NCI-H1930 (cell line): ENCODE data around the gene RUSC1.
"Not testable (repeated sequence)": the region's sequence is repeated elsewhere in the genome, so short reads cannot be mapped to it uniquely, and the experiment has no call there.

Experiments
- DNase-seq, 2 experiments: peaks; one replicate each; lab custom pipeline; 2025; lab: John Stamatoyannopoulos, UW

The RUSC1 gene, protein sequence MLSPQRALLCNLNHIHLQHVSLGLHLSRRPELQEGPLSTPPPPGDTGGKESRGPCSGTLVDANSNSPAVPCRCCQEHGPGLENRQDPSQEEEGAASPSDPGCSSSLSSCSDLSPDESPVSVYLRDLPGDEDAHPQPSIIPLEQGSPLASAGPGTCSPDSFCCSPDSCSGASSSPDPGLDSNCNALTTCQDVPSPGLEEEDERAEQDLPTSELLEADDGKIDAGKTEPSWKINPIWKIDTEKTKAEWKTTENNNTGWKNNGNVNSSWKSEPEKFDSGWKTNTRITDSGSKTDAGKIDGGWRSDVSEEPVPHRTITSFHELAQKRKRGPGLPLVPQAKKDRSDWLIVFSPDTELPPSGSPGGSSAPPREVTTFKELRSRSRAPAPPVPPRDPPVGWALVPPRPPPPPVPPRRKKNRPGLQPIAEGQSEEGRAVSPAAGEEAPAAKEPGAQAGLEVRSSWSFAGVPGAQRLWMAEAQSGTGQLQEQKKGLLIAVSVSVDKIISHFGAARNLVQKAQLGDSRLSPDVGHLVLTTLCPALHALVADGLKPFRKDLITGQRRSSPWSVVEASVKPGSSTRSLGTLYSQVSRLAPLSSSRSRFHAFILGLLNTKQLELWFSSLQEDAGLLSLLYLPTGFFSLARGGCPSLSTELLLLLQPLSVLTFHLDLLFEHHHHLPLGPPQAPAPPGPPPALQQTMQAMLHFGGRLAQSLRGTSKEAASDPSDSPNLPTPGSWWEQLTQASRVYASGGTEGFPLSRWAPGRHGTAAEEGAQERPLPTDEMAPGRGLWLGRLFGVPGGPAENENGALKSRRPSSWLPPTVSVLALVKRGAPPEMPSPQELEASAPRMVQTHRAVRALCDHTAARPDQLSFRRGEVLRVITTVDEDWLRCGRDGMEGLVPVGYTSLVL

DNA sequence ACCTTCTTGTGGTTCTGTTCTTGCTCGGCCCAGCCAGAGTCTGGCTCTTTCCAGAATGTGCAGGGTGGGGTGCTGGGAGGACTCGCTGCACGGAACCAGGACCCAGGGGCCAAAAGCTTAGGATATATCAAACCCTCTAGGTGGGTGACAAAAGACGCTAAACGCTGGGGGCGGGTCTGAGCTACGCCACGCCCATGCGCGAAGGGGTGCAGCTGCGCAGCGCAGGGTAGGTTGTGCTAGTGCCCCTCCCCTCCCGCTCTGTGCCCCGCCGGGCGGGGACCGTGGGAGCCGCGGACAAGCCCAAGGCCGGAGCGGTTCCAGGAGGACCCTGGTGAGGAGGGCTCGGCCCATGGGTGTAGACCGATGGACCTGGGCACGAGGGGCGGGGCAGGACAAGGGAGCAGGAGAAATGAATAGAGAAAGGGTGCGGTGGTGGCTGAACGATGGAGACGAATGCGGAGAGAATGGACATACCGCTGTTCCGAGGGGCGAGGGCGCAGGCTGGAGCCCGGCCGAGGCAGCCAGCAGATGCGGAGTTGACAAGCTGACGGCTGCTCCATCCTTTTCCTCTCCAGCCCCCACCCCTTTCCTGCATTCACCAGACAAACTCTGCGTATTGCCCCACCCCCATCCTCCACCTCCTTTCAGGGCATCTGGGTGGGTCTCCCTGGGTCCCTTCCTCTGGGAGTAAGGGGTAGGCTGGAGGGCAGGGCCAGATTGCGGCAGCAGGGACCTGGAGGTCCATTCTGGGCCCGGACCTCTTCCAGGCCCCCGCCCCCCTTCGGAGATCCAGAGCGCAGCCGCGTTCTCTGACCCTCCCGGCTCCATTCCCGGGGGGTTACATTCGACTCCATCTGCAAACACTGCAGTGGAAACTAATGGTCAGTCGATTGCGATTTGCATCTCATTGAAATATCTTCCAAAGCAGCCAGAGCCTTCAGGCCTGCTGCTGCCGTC lies at the start of gene RUSC1:
TSS of gene RUSC1 (plus strand) at position 234 of the 957 bp plus-strand sequence. CDS start 880 bp downstream, outside the sequence.
- peak in 1 of 2 experiments; percentile 60 for DNase-seq

DNA sequence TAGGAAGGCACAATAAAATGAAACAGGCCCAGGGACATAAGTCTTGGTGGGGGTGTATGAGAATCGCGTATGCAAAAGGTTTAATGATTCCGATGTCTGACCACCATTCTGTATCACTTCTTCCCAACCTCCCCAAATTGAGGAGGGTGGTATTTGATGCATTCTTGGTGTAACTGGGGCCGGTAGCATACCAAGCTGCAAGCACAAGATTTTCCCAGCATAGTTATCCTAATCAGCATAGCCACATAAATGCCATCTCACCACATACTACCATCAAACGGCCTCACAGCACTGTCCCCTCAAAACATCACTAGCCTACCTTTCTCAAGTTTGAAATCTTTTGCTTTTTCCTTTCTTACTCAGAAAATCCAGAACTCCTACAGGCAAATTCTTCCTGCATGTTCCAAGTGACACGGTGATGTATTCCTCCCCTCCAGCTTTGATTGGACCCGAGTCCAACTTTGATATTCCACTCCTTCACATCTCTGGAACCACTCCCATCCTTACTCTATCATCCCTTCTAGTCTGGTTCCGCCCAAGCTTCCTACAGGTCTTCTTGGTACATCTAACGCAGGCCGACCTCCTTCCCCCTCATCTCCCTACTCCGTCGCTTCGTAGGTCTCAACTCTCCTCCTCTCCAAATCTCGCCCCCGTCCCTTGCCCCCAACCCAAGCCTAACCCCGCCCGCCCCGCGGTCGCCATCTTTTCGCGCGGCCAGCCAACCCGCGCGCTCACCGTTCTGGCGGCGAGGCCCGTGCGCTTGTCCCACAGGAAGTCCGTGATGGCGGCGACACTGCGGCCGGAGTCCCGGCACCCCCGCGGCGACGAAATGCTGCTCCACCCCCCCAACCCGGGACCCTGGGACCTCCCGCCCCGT lies 48.0 kb upstream of the RUSC1 start:
- DNase-seq, result peak; percentile 62 to 73

DNA sequence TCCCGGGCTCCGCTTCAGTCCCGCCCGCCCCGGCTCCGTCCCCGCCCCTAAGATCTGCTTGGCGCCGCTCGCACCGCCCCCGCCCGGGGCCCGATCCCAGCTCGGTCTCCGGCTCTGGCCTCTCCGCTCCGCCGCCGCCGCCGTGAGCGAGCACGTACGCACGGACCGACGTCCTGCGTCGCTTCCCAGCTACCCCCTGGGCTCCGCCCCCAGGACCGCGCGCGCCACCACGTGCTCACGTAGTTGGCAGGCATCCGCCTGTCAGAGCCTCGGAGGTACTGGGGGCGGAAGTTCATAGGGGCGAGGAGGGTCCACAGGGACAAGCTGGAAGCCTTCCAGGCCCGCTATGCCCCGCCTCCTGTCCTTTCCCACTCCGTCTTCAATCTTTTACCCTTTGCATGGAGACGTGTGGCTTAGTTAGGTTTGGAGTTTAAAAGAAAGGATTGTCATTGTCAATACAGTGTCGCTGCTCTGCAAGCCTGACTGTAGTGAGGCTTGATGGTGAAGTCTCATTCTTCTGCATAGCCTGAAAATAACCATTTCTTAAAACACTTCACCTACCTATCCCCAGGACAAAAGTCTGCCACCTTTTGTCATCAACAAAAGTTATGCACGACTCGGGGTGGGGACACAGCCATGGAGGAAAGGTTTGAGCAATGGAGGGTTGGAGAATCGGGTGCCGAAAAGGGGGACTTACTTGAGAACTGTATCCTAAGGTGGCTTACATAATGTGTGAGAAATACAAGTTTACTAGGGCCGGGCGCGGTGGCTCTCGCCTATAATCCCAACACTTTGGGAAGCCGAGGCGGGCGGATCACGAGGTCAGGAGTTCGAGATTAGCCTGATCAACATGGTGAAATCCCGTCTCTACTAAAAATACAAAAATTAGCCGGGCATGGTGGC lies 47.1 kb upstream of the RUSC1 start, which contains the start of gene CLK2:
TSS of gene CLK2 (minus strand) at position 162 of the 903 bp plus-strand sequence. CDS start 2,527 bp downstream, outside the sequence.
- peak; percentile 93 to 95 for DNase-seq

DNA sequence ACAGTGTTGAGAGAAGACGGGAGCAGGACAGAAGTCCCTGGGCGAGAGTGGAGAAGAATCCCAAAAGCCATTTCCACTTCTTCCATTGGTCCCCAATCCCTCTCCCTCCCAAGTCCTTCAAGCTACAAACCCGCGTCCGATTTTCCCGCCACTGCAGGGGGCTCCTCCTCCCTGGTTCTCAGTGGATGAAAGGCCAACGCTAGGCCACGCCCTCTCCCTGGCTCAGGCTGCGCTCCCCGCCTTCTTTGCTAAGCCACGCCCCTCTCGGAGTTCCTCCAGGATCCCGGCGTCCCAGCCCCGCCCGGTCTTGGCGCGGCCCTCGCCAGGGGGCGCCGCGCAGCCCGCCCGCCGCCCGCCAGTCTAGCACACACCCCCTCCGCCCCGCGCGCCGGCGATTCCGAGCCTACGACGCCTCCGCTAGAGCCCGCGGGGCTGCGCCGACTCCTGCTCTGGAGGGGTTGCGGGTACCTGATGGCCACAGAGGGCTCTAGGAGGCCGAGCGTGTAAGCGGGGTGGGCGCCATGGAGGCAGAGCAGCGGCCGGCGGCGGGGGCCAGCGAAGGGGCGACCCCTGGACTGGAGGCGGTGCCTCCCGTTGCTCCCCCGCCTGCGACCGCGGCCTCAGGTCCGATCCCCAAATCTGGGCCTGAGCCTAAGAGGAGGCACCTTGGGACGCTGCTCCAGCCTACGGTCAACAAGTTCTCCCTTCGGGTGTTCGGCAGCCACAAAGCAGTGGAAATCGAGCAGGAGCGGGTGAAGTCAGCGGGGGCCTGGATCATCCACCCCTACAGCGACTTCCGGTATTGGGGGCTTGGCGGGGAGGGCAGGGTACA lies 43.4 kb upstream of the RUSC1 start, which contains the start of gene HCN3:
TSS of gene HCN3 (plus strand) at position 394 of the 832 bp plus-strand sequence. CDS start at position 522, 128 bp downstream.
- DNase-seq, result peak; percentile 97

DNA sequence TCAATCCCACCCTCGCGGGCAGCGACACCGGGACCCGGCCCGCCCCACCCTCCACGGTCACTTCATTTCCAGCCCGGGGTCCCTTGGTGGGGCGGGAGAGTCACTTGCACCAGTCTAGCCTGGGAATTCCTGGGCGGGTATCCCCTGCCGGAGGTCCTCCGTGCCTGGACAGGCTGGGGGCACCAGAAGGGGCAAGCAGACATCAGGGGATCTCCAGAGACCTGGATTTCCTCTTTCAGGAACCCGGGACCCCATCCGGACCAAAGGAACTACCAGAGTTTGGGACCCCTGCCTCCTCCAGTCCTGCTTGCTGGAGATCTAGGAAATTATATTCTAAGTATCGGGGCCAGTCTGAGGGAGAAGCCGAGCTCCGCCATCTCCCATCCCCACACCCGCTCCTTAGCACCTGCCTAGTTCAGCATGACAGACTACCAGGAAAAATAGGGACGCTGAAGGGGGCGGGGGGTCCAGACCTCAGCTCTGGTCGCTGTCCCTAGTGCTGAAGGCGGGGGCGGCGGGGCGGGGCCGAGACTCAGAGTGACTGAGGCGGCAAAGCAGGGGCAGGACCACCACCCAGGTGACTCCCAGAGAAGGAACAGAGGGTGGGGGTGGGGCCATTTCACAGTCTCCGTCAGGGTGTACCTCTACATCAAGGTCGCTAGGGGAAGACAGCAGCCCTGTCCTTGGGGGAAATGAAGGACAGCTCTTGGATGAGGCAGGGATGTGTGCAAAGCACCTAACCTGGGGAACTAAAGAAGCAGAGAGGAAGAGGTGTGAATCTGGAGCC lies 42.6 kb upstream of the RUSC1 start:
- DNase-seq, result peak; percentile 24 to 43

DNA sequence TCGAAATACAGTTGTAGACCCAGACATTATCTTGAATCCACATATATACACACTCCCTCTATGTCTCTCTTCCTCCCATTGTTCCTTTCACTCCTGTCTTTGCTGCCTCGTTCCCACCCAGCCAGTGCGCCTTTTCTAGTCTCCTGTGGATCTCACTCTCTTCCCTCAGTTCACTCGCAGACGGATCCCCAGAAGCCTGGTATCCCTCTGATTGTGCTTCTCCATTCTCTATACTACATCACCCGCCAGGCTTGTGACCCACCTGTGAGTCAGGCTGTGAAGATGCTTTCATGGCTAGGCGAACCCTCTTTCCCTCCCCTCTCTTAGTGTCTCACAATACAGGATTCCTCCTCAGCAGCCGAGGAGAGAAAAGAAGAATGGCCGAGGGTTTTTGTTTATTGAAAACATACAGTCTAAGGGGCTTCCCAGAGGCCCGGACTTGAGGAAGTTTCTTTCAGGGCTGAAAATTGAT lies 42.0 kb upstream of the RUSC1 start:
- DNase-seq, result no peak

DNA sequence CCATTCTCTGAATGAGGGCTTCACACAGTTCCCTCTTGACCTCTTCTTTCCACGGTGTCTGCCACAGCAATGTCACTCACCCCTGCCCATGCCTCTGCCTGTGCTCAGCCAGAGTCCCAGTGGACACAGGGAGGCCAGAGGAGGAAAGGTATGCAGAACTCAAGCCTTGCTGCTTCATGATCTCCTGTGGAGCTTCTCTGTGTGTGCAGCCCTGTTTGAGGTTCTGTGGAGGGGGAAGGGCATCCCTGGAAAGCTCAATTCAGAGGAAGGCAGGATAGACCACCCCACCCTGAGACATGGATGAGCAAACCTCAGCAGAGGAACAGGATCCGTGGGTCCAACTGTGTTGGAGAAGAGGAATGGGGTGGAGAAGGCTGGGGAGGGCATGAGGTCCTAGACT lies 41.4 kb upstream of the RUSC1 start:
- DNase-seq, result no peak

DNA sequence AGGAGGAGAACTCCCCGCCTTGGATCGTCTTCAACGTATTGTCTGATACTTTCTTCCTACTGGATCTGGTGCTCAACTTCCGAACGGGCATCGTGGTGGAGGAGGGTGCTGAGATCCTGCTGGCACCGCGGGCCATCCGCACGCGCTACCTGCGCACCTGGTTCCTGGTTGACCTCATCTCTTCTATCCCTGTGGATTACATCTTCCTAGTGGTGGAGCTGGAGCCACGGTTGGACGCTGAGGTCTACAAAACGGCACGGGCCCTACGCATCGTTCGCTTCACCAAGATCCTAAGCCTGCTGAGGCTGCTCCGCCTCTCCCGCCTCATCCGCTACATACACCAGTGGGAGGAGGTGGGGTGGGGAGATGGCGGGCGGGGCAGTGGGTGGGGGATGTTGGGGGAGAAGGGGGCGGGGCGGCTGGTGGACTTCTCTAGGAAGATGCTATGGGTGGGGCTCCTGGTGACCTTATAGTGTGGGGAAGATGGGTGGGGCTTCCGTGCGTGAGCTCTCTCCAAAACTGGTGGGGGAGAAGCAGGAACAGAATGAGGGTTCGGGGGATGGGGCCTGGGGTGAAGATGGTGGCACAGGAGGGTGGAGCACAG lies 38.1 kb upstream of the RUSC1 start:
- DNase-seq, result no peak

DNA sequence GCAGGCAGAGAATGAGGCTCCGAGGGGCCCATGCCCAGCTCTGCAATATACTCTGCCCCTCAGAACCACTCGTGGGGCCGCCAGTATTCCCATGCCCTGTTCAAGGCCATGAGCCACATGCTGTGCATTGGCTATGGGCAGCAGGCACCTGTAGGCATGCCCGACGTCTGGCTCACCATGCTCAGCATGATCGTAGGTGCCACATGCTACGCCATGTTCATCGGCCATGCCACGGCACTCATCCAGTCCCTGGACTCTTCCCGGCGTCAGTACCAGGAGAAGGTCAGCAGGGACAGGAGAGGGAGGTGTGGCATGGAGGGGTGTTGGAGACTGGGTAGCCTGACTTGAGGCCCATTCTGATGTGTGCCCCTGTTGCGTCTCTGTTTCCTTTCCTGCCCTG lies 36.2 kb upstream of the RUSC1 start:
- no peak for DNase-seq

DNA sequence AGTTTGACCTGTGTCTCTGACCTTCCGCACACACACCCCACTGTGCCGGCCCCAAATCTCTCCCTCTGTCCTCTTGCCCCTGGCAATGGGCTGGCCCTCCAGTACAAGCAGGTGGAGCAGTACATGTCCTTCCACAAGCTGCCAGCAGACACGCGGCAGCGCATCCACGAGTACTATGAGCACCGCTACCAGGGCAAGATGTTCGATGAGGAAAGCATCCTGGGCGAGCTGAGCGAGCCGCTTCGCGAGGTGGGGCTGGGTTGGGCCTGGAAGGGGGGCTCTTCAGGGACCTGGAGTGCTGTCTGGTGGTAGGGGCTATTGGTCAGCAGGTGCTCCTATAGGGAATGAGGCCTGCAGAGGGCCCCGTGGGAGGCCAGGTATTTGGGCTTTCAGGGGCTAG lies 35.6 kb upstream of the RUSC1 start:
- DNase-seq, result no peak

DNA sequence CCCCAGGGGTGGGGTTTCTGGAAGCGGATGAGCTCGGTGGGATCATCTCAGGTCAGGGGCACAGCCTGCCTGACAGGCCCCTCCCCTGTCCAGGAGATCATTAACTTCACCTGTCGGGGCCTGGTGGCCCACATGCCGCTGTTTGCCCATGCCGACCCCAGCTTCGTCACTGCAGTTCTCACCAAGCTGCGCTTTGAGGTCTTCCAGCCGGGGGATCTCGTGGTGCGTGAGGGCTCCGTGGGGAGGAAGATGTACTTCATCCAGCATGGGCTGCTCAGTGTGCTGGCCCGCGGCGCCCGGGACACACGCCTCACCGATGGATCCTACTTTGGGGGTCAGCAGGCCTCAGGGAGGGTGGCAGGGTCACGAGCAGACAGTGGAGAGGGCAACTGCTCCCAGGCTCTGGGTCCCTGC lies 35.1 kb upstream of the RUSC1 start:
- no peak for DNase-seq

DNA sequence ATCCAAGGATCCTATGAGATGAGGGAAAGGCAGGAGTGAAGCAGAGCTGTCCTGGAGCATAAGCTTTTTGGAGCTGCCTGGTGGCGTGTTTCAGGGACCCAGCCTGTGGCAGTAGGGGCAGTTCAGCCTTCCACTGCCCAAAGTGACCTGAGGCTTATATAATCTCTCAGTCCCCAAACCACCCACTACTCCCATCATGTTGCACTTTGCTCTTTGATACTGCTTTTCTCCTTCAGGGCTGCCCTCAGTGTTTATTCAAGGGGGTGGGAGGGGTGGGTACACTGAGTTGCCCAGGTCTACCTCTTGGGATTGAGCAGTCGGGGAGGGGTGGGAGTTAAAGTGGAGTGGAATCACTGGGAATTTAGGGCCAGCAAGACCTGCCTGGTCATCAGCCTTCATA lies 34.1 kb upstream of the RUSC1 start:
- no peak for DNase-seq

DNA sequence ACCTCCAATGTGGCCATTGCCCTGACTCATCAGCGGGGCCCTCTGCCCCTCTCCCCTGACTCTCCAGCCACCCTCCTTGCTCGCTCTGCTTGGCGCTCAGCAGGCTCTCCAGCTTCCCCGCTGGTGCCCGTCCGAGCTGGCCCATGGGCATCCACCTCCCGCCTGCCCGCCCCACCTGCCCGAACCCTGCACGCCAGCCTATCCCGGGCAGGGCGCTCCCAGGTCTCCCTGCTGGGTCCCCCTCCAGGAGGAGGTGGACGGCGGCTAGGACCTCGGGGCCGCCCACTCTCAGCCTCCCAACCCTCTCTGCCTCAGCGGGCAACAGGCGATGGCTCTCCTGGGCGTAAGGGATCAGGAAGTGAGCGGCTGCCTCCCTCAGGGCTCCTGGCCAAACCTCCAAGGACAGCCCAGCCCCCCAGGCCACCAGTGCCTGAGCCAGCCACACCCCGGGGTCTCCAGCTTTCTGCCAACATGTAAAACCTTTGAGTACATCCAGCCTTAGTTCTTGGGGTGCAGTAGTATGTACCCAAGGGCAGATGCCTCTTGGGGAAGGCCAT lies 32.6 kb upstream of the RUSC1 start:
- DNase-seq, result no peak

DNA sequence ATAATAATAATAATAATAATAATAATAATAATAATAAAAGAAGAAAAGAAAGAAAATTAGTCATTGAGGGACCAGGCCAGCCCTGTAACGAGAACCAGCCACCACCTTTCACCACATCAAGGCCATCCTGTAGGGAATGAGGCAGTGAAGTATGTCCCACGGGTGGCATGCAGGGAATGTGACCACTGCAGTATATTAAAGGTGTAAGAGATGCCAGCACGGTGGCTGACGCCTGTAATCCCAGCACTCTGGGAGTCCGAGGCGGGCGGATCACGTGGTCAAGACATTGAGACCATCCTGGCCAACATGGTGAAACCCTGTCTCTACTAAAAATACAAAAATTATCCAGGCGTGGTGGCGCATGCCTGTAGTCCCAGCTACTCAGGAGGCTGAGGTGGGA lies 29.7 kb upstream of the RUSC1 start:
- DNase-seq, result not testable (repeated sequence)

DNA sequence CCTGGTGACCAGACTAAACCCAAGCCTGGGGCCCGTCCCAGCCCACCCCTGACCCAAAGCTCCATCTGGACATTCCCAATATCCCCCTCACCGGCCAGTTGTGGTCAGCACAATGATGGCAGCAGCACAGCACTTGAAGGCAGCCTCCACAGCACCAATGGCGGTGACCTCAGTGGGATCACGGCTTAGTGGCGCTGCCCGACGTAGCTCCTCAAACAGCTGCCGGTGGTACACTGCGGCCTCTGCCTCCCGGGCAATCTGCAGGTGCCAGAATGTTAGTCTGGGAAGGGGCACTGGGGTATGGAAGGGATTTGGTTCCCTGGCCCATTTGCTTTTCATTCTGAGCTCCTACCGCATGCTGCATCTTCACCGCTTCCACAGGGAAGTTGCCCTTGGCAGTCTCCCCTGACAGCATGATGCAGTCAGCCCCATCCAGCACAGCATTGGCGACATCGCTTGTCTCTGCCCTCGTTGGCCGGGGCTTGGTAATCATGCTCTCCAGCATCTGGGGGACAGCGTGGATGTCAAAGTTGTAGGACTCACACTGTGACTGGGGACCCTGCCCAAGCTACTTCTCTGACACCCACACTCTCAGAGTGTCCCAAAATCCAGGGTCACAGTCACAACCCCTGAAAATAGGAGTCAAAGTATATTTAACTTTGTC lies 27.5 kb upstream of the RUSC1 start:
- no peak for DNase-seq

DNA sequence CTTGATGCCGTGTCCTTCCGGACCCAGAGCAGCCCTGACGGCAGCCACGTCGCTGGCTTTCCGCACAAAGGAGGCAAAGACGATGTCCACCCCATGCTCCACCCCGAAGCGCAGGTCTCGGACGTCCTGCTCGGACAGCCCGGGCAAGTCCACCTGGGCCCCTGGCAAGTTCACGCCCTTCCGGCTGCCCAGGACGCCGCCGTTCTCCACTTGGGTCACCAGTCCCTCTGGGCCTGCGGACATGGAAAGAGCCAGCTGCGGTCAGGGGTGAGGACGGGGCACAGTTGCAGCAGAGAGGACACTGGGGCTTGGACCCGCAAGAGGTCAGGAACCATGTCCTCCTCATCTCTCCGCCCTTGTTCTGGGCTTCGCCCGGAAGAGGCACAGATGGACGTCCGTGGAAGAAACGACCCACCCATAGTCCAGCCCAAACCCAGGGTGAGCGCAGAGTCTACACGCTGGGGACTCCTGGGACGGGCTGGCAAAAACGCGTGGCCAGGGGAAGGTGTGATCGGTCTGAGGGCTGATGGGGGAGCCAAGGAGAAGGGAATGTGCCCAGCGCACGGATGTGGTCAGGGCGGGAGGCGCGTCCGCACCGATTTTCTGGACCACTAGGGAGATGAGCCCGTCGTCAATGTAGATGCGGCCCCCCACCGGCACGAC lies 26.0 kb upstream of the RUSC1 start:
- DNase-seq, result no peak
